NCI-H446 treated with DMSO at 0.1 percent for 48 hours (cell line): Measurements from ENCODE around the gene ATP5MG.

Source experiments
- DNase-seq: peaks from one replicate; lab custom pipeline; 2025; lab: John Stamatoyannopoulos, UW

The ATP5MG gene

GRCh38 chr11:118442908-118443589 is 41.6 kb downstream of the ATP5MG start:
- no peak for DNase-seq

- DNase-seq = no peak
Observed at GRCh38 chr11:118443590-118444218, 42.3 kb downstream of the ATP5MG start.

GRCh38 chr11:118447423-118447822 is 46.0 kb downstream of the ATP5MG start:
- no peak for DNase-seq

DNA sequence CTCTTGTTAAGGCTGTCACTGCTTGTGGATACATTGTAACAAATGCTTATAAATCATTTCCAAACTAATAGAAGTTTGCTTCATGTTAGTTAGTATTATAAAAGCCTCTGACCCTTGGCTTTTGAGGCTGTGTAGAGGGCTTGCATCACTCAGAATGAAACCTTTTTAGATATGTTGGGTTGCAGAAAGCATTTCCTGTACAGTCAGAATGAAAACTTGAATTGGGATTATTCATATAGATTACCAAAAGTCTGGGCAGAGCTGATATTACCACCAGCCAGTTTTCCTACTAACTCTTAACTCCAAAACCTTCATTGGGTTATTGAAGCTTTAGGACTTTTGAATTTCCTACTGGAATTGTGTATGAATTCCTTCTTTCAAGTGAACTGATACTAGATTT is 46.9 kb downstream of the ATP5MG start:
- DNase-seq = no peak

DNA sequence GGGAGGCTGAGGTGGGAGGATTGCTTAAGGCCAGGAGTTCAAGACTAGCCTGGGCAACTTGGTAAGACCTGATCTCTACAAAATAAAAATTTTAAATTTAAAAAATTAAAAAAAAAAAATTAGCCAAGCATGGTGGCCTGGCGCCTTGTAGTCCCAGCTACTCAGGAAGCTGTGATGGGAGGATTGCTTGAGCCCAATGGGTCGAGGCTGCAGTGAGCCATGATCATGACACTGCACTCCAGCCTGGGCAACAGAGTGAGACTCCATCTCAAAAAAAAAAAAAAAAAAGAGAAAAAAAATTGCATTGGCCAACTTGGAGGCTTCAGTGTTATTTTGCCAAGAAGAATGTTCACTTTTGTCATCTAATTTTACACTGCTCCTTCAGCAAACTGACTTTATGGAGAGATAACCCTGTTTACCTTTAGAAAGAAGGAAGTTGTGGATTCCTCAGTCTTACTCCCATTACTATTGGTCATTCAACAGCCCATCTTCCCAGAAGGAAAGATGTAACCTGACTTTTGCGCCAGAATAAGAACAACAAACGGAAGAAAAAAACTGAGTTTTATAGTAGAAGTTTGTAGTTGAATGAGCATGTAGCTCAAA is 48.0 kb downstream of the ATP5MG start:
- no peak for DNase-seq

DNA sequence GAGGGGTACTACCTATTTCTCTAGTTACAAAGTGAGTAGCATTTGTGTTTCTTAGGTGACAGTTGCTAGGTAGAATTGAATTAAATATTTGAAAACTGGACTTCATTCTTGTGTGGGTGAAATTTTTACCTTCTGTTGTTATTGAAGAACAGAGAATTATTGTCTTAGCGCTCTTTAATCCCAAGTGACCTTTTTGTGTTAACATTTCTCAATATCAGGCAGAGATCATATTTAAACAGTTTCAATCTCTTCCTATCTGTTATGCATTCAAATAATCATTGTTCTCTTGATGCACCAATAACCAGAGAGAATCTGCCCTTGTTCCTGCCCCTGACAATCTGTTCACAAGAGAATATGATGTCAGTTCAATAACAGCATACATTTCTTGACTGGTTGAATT is 49.0 kb downstream of the ATP5MG start:
- DNase-seq = no peak
